Keratinocyte (primary cell): ENCODE measurements around the gene DDX43. TPM values are rescaled to one million over a fixed set of nuclear protein-coding genes. Genes with fewer than 3 reads are reported as not detected.

Experiments
- DNase-seq: peaks from one replicate; pipeline ENCODE4 v3.0.0-alpha.2; 2011; ENCODE audit warnings: low read depth, missing footprints, low spot score
- FAIRE-seq: peaks from 2 replicates; lab custom pipeline; 2011; peaks lifted over from hg19 to GRCh38; lab: Jason Lieb, UNC
- H2AFZ ChIP-seq: 2 replicates; pipeline ENCODE4 v1.6.0; 2012; ENCODE audit warnings: low read length, control low read depth, inconsistent platforms; ENCODE audit not compliant: control insufficient read depth
- H3K27ac ChIP-seq: 2 replicates; pipeline ENCODE4 v1.5.1; 2011; ENCODE audit warnings: low read length; ENCODE audit not compliant: control insufficient read depth, insufficient read depth
- H3K27me3 ChIP-seq: 3 replicates; pipeline ENCODE4 v1.6.0; 2011; ENCODE audit warnings: low read length; ENCODE audit not compliant: control insufficient read depth, insufficient read depth; ENCODE audit errors: extremely low read depth
- H3K36me3 ChIP-seq, 2 experiments: 2 replicates in 1 of 2; 3 replicates in 1 of 2; pipeline ENCODE4 v1.5.1; 2011; ENCODE audit warnings: low read length in 2 of 2, mild to moderate bottlenecking in 1 of 2; ENCODE audit not compliant: control insufficient read depth in 2 of 2, insufficient read depth in 2 of 2; ENCODE audit errors: extremely low read depth in 1 of 2
- H3K4me1 ChIP-seq: 3 replicates; pipeline ENCODE4 v1.5.1; 2011; ENCODE audit warnings: low read length; ENCODE audit not compliant: control insufficient read depth, insufficient read depth; ENCODE audit errors: extremely low read depth
- H3K4me2 ChIP-seq: 3 replicates; pipeline ENCODE4 v1.6.0; 2011; ENCODE audit warnings: low read depth, low read length; ENCODE audit not compliant: control insufficient read depth, insufficient read depth; ENCODE audit errors: extremely low read depth
- H3K4me3 ChIP-seq, 3 experiments: fragments of 200-600 bp in 1 of 3; sonication (generic) in 1 of 3; 2 replicates in 2 of 3; 3 replicates in 1 of 3; pipeline ENCODE4 v1.5.1; 2011 to 2016; ENCODE audit warnings: low read length in 3 of 3, mild to moderate bottlenecking in 3 of 3, control low read depth in 2 of 3, inconsistent platforms in 1 of 3, low read depth in 1 of 3, mixed read lengths in 1 of 3, mixed run types in 1 of 3, moderate library complexity in 1 of 3; ENCODE audit not compliant: control insufficient read depth in 2 of 3, insufficient read depth in 2 of 3; ENCODE audit errors: extremely low read depth in 1 of 3
- H3K79me2 ChIP-seq: 2 replicates; pipeline ENCODE4 v1.6.0; 2012; ENCODE audit warnings: low read length; ENCODE audit not compliant: control insufficient read depth, insufficient read depth
- H3K9ac ChIP-seq: 3 replicates; pipeline ENCODE4 v1.6.0; 2011; ENCODE audit warnings: low read length; ENCODE audit not compliant: control insufficient read depth, insufficient read depth; ENCODE audit errors: extremely low read depth
- H3K9me1 ChIP-seq: 3 replicates; pipeline ENCODE4 v1.6.0; 2011; ENCODE audit warnings: low read length; ENCODE audit not compliant: control insufficient read depth, insufficient read depth; ENCODE audit errors: extremely low read depth
- H3K9me3 ChIP-seq: 2 replicates; pipeline ENCODE4 v1.5.1; 2012; ENCODE audit warnings: low read depth, low read length; ENCODE audit not compliant: control insufficient read depth
- H4K20me1 ChIP-seq: 3 replicates; pipeline ENCODE4 v1.6.0; 2011; ENCODE audit warnings: low read length; ENCODE audit not compliant: control insufficient read depth, insufficient read depth; ENCODE audit errors: extremely low read depth
- CTCF ChIP-seq, 3 experiments: IDR thresholded peaks in 1 of 3; conservative IDR thresholded peaks in 1 of 3; optimal IDR thresholded peaks in 1 of 3; 2 replicates in 2 of 3; 3 replicates in 1 of 3; pipeline versions ENCODE3 to v1.5.1; 2011; ENCODE audit warnings: low read length in 3 of 3, mild to moderate bottlenecking in 3 of 3, moderate library complexity in 2 of 3, control low read depth in 1 of 3, inconsistent platforms in 1 of 3; ENCODE audit not compliant: insufficient read depth in 2 of 3; ENCODE audit errors: extremely low read depth in 1 of 3
- EZH2 ChIP-seq: IDR thresholded peaks from one replicate; pipeline ENCODE4 v1.6.1; 2012; ENCODE audit warnings: inconsistent platforms, mild to moderate bottlenecking, low read length, moderate library complexity
- dilution Hi-C: fragments of 300-500 bp; cut with MboI; formaldehyde crosslinking; loops from one replicate; pipeline ENCODE4 v1.7.0; 2020; ENCODE audit warnings: low sequenced_read_pairs; ENCODE audit not compliant: extremely low pct_ligation_motif_present
- polyA plus RNA-seq, 5 experiments: library from polyadenylated mRNA; depleted of rRNA in 3 of 5; stranded (reverse) in 3 of 5; stranded (forward) in 1 of 5; unstranded in 1 of 5; fragments of >200 nt; gene quantifications; 1 replicate in 1 of 5; 2 replicates in 3 of 5; 3 replicates in 1 of 5; pipeline versions ENCODE4 v1.2.1 to v1.2.3, GENCODE V29; 2011 to 2012; ENCODE audit warnings: missing spikeins in 2 of 5, low read depth in 1 of 5, low replicate concordance in 1 of 5

DDX43 gene
- polyA plus RNA-seq, 1 donor (not counting 4 experiments of a cell fraction or from before 2014, with no cell fraction given), result 0.33 TPM

GRCh38 chr6:73388433-73388799 is 6.2 kb upstream of the DDX43 start:
- TF ChIP-seq CTCF (optimal IDR thresholded peaks at IDR 0.05 in 1 of 3, IDR thresholded peaks at IDR 0.05 in 1 of 3, conservative IDR thresholded peaks at IDR 0.05 in 1 of 3; ENCODE audit: extremely low read depth in 1 of 3, insufficient read depth in 2 of 3, low read length in 3 of 3) (no peak), EZH2 (no peak)
- H3K9me3 ChIP-seq, result no peaks in the 10 kb centered on the region
- H3K27me3 ChIP-seq, result no peaks in the 10 kb centered on the region
- FAIRE-seq, result peak; percentile 44
- H3K79me2 ChIP-seq, result no peaks in the 10 kb centered on the region
- H2AFZ ChIP-seq, result peak overlapping the region; percentile 85
- dilution Hi-C loops, result no loop called here
- no peak for DNase-seq
- no peaks in the 10 kb centered on the region for H4K20me1 ChIP-seq
- peak overlapping the region; percentile 61 for H3K9ac ChIP-seq
- peak overlapping the region; percentile 45 to 65 (median 61) for H3K4me3 ChIP-seq
- peaks cover 4% of the 10 kb centered on the region for H3K4me1 ChIP-seq
- H3K4me2 ChIP-seq, result peak overlapping the region; percentile 81
- H3K27ac ChIP-seq, result no peak overlapping the region
- H3K9me1 ChIP-seq, result no peaks in the 10 kb centered on the region
- H3K36me3 ChIP-seq, result no peaks in the 10 kb centered on the region

GRCh38 chr6:73388800-73389512 is 5.7 kb upstream of the DDX43 start:
- H3K36me3 ChIP-seq, result no peaks in the 10 kb centered on the region
- H3K4me1 ChIP-seq, result peaks cover 4% of the 10 kb centered on the region
- TF ChIP-seq CTCF (optimal IDR thresholded peaks at IDR 0.05 in 1 of 3, IDR thresholded peaks at IDR 0.05 in 1 of 3, conservative IDR thresholded peaks at IDR 0.05 in 1 of 3; ENCODE audit: extremely low read depth in 1 of 3, insufficient read depth in 2 of 3, low read length in 3 of 3) (peak; percentile 79 to 87 (median 86)), EZH2 (no peak)
- H3K9ac ChIP-seq, result peak overlapping the region; percentile 61
- no peaks in the 10 kb centered on the region for H3K79me2 ChIP-seq
- dilution Hi-C loops, result no loop called here
- DNase-seq (no peak), FAIRE-seq (peak; percentile 49)
- H3K9me3 ChIP-seq, result no peaks in the 10 kb centered on the region
- H3K27me3 ChIP-seq, result no peaks in the 10 kb centered on the region
- H2AFZ ChIP-seq, result peak overlapping the region; percentile 85
- H3K4me3 ChIP-seq, result peak overlapping the region; percentile 45 to 65 (median 61)
- H3K9me1 ChIP-seq, result no peaks in the 10 kb centered on the region
- peak overlapping the region; percentile 5 for H3K27ac ChIP-seq
- H3K4me2 ChIP-seq, result peak overlapping the region; percentile 81
- H4K20me1 ChIP-seq, result no peaks in the 10 kb centered on the region
